Liver (tissue), 9 donors: Measurements from ENCODE around the gene CCM2. TPM values are rescaled to one million over a fixed set of nuclear protein-coding genes. Genes with fewer than 3 reads are reported as not detected.

Experiments
- DNase-seq: peaks from one replicate; pipeline ENCODE4 v3.0.0-alpha.2; 2017; ENCODE audit warnings: low spot score
- H3K27ac ChIP-seq, 2 donors: one replicate each; pipeline ENCODE4 v1.7.0; 2013; ENCODE audit warnings: inconsistent platforms in 2 of 2, low read length in 2 of 2, control low read depth in 1 of 2, low read depth in 1 of 2, mild to moderate bottlenecking in 1 of 2
- H3K27me3 ChIP-seq, 4 donors: one replicate each; pipeline versions ENCODE4 v1.6.1 to v1.7.0; 2013; ENCODE audit warnings: low read length in 3 of 4, inconsistent platforms in 1 of 4, mild to moderate bottlenecking in 1 of 4, moderate library complexity in 1 of 4; ENCODE audit not compliant: control insufficient read depth in 4 of 4, insufficient read depth in 4 of 4
- H3K36me3 ChIP-seq, 4 donors: one replicate each; pipeline versions ENCODE4 v1.6.1 to v1.7.0; 2013; ENCODE audit warnings: low read length in 3 of 4, mild to moderate bottlenecking in 3 of 4, low read depth in 1 of 4, moderate library complexity in 1 of 4; ENCODE audit not compliant: control insufficient read depth in 4 of 4, insufficient read depth in 3 of 4
- H3K4me1 ChIP-seq, 4 donors: one replicate each; pipeline versions ENCODE4 v1.6.1 to v1.7.0; 2013; ENCODE audit warnings: low read length in 3 of 4, mild to moderate bottlenecking in 3 of 4, moderate library complexity in 1 of 4; ENCODE audit not compliant: control insufficient read depth in 4 of 4, insufficient read depth in 4 of 4
- H3K4me3 ChIP-seq, 3 donors: one replicate each; pipeline versions ENCODE4 v1.6.1 to v1.7.0; 2013; ENCODE audit warnings: low read length in 3 of 3, control low read depth in 1 of 3, low read depth in 1 of 3, mild to moderate bottlenecking in 1 of 3
- H3K9ac ChIP-seq, 2 donors: one replicate each; pipeline ENCODE4 v1.7.0; 2013; ENCODE audit warnings: low read length in 2 of 2, mild to moderate bottlenecking in 2 of 2, moderate library complexity in 2 of 2, control low read depth in 1 of 2, low read depth in 1 of 2
- H3K9me3 ChIP-seq, 4 donors: one replicate each; pipeline versions ENCODE4 v1.6.1 to v1.7.0; 2013; ENCODE audit warnings: low read length in 3 of 4; ENCODE audit not compliant: control insufficient read depth in 4 of 4
- ATF3 ChIP-seq: IDR thresholded peaks from 2 replicates; pipeline ENCODE4 v1.6.1; 2016; ENCODE audit warnings: antibody characterized with exemption
- CTCF ChIP-seq: fragments of 150-350 bp; IDR thresholded peaks from 2 replicates; pipeline ENCODE4 v1.5.1; 2017; ENCODE audit warnings: improper control_type of control experiment, low read depth, low read length; ENCODE audit not compliant: missing input control
- EGR1 ChIP-seq, 2 donors: IDR thresholded peaks; 2 replicates each; pipeline ENCODE4 v1.6.1; 2016 to 2018; ENCODE audit warnings: antibody characterized with exemption in 2 of 2, low read depth in 2 of 2
- FOXA1 ChIP-seq: IDR thresholded peaks from 2 replicates; pipeline ENCODE4 v1.6.1; 2016; ENCODE audit warnings: antibody characterized with exemption
- FOXA2 ChIP-seq: IDR thresholded peaks from 2 replicates; pipeline ENCODE4 v1.6.1; 2016; ENCODE audit warnings: antibody characterized with exemption
- GABPA ChIP-seq, 2 donors: IDR thresholded peaks in 1 of 2; conservative IDR thresholded peaks in 1 of 2; 2 replicates each; pipeline ENCODE4 v1.6.1; 2016; ENCODE audit warnings: antibody characterized with exemption in 2 of 2, mild to moderate bottlenecking in 1 of 2, moderate library complexity in 1 of 2
- HNF4A ChIP-seq, 2 donors: conservative IDR thresholded peaks; 2 replicates each; pipeline ENCODE4 v1.6.1; 2016; ENCODE audit warnings: antibody characterized with exemption in 2 of 2, mild to moderate bottlenecking in 2 of 2
- JUND ChIP-seq, 2 donors: IDR thresholded peaks; 2 replicates each; pipeline ENCODE4 v1.6.1; 2016; ENCODE audit warnings: antibody characterized with exemption in 2 of 2
- MAX ChIP-seq: IDR thresholded peaks from 2 replicates; pipeline ENCODE4 v1.6.1; 2016; ENCODE audit warnings: antibody characterized with exemption
- NR2F2 ChIP-seq: IDR thresholded peaks from 2 replicates; pipeline ENCODE4 v1.6.1; 2016; ENCODE audit warnings: antibody characterized with exemption
- RAD21 ChIP-seq, 2 donors: IDR thresholded peaks; 2 replicates each; pipeline ENCODE4 v1.6.1; 2016; ENCODE audit warnings: antibody characterized with exemption in 2 of 2, mild to moderate bottlenecking in 2 of 2
- RXRA ChIP-seq, 2 donors: IDR thresholded peaks; 2 replicates each; pipeline ENCODE4 v1.6.1; 2017 to 2018; ENCODE audit warnings: antibody characterized with exemption in 2 of 2, mild to moderate bottlenecking in 1 of 2
- SP1 ChIP-seq: IDR thresholded peaks from 2 replicates; pipeline ENCODE4 v1.6.1; 2018; ENCODE audit warnings: antibody characterized with exemption, mild to moderate bottlenecking
- TAF1 ChIP-seq: conservative IDR thresholded peaks from 2 replicates; pipeline ENCODE4 v1.6.1; 2016; ENCODE audit warnings: antibody characterized with exemption, mild to moderate bottlenecking
- YY1 ChIP-seq: IDR thresholded peaks from 2 replicates; pipeline ENCODE4 v1.6.1; 2016; ENCODE audit warnings: antibody characterized with exemption, mild to moderate bottlenecking
- ZBTB33 ChIP-seq: IDR thresholded peaks from 2 replicates; pipeline ENCODE4 v1.6.1; 2016; ENCODE audit warnings: antibody characterized with exemption
- WGBS: extraction: QIAGEN DNeasy Blood & Tissue Kit; methylation state at CpG from one replicate; pipeline ENCODE4 v1.1.7; 2013; 5-methylcytosine and 5-hydroxymethylcytosine counted together
- polyA plus RNA-seq, 2 donors: library from polyadenylated mRNA; stranded (reverse) in 1 of 2; unstranded in 1 of 2; fragments of 200-250 nt in 1 of 2; fragments of >200 nt in 1 of 2; fragmentation: Nextera tagmentation in 1 of 2; extraction: Ambion mirVana in 1 of 2; gene quantifications; one replicate each; pipeline versions ENCODE4 v1.2.1 to v1.2.3, GENCODE V29; 2013 to 2015
- total RNA-seq, 2 donors: library from RNA; depleted of rRNA; stranded (reverse); fragments of >200 nt; gene quantifications; one replicate each; pipeline ENCODE4 v1.2.3, GENCODE V29; 2014
- donor health status: healthy.
- donor health status: healthy.
- donor health status: healthy.
- donor health status: healthy.
- donor health status: healthy.

Gene CCM2
- total and polyA plus RNA-seq, 4 donors, result 26.3 to 65.0 (median 47.5) TPM

- H3K9me3 ChIP-seq, result no peaks in the 10 kb centered on the region
- no peak overlapping the region for H3K9ac ChIP-seq
- no peaks in the 10 kb centered on the region for H3K27me3 ChIP-seq
- H3K4me3 ChIP-seq, result no peak overlapping the region
- DNase-seq, result no peak
- TF ChIP-seq EGR1 (IDR thresholded peaks at IDR 0.05; ENCODE audit: low read depth in 2 of 2), result no peak
- no peak for TF ChIP-seq CTCF
- no peak for TF ChIP-seq TAF1
- no peak for TF ChIP-seq RAD21 (IDR thresholded peaks at IDR 0.05)
- no peak for TF ChIP-seq JUND (IDR thresholded peaks at IDR 0.05)
- TF ChIP-seq RXRA (IDR thresholded peaks at IDR 0.05), result no peak
- no peak for TF ChIP-seq SP1
- no peak for TF ChIP-seq ATF3
- no peak for TF ChIP-seq GABPA (IDR thresholded peaks at IDR 0.05 in 1 of 2, conservative IDR thresholded peaks at IDR 0.05 in 1 of 2)
- peaks cover 2 to 17% (median 16%) of the 10 kb centered on the region in 4 donors for H3K36me3 ChIP-seq
- H3K27ac ChIP-seq, result no peak overlapping the region
- peaks cover 0 to 7% (median 2%) of the 10 kb centered on the region in 4 donors for H3K4me1 ChIP-seq
- 83% methylated on average over 10 of the region's 10 CpGs for WGBS
Measured at GRCh38 chr7:44987996-44988395, 12.0 kb upstream of the CCM2 start.

GRCh38 chr7:44988701-44989100 lies 11.3 kb upstream of the CCM2 start:
- no peak overlapping the region for H3K4me3 ChIP-seq
- H3K4me1 ChIP-seq, result peaks cover 0 to 7% (median 2%) of the 10 kb centered on the region in 4 donors
- peaks cover 1 to 10% (median 9%) of the 10 kb centered on the region in 4 donors for H3K36me3 ChIP-seq
- H3K9ac ChIP-seq, result no peak overlapping the region
- no peaks in the 10 kb centered on the region for H3K27me3 ChIP-seq
- no peak overlapping the region for H3K27ac ChIP-seq
- no peak for DNase-seq
- no peaks in the 10 kb centered on the region for H3K9me3 ChIP-seq
- whole genome bisulfite sequencing, result 97% methylated on average over 4 of the region's 4 CpGs
- no peak for TF ChIP-seq FOXA2
- no peak for TF ChIP-seq MAX
- TF ChIP-seq FOXA1, result no peak
- TF ChIP-seq EGR1 (IDR thresholded peaks at IDR 0.05; ENCODE audit: low read depth in 2 of 2), result no peak
- TF ChIP-seq RXRA (IDR thresholded peaks at IDR 0.05), result no peak
- no peak for TF ChIP-seq TAF1
- TF ChIP-seq RAD21 (IDR thresholded peaks at IDR 0.05), result no peak
- no peak for TF ChIP-seq GABPA (IDR thresholded peaks at IDR 0.05 in 1 of 2, conservative IDR thresholded peaks at IDR 0.05 in 1 of 2)
- no peak for TF ChIP-seq NR2F2

- no peak for DNase-seq
- no peak overlapping the region for H3K27ac ChIP-seq
- TF ChIP-seq YY1 (no peak), JUND (IDR thresholded peaks at IDR 0.05) (no peak), HNF4A (conservative IDR thresholded peaks at IDR 0.05) (no peak), FOXA2 (no peak), ZBTB33 (no peak), TAF1 (no peak), ATF3 (no peak), NR2F2 (no peak), FOXA1 (no peak)
- no peaks in the 10 kb centered on the region for H3K27me3 ChIP-seq
- H3K9ac ChIP-seq, result no peak overlapping the region
- H3K4me1 ChIP-seq, result peaks cover 0 to 7% (median 2%) of the 10 kb centered on the region in 4 donors
- H3K36me3 ChIP-seq, result peaks cover 0 to 6% (median 5%) of the 10 kb centered on the region in 4 donors
- no peaks in the 10 kb centered on the region for H3K9me3 ChIP-seq
- 94% methylated on average over 3 of the region's 3 CpGs for WGBS
- no peak overlapping the region for H3K4me3 ChIP-seq
Measured at GRCh38 chr7:44989132-44989531, 10.9 kb upstream of the CCM2 start.
